ENCODE results near the gene SLC34A1. TPM values are rescaled to one million over a fixed set of nuclear protein-coding genes. Genes with fewer than 3 reads are reported as not detected.
A peak's percentile ranks its signal among the peaks of the same experiment; 100 is the strongest.

SLC34A1 gene
- total and polyA plus RNA-seq, 9 donors, result not detected

- DNase-seq, result no peak
- Histone ChIP-seq H3K9me3 (replicated peaks; ENCODE audit: control insufficient read depth, low read depth, low read length) (no peaks in the 10 kb centered on the region), H3K4me3 (ENCODE audit: low read length) (no peak overlapping the region), H3K27ac (ENCODE audit: low read length) (peak overlapping the region; percentile 20), H3K4me1 (ENCODE audit: control insufficient read depth, insufficient read depth, low read length) (peaks cover 61% of the 10 kb centered on the region), H3K36me3 (ENCODE audit: control insufficient read depth, insufficient read depth, low read length) (peaks cover 65% of the 10 kb centered on the region), H3K27me3 (ENCODE audit: control insufficient read depth, insufficient read depth, low read length) (no peaks in the 10 kb centered on the region)
- WGBS (ENCODE audit: insufficient coverage), result 87% methylated on average over 29 of the region's 29 CpGs
Observed at GRCh38 chr5:177431317-177432142, 47.3 kb downstream of the SLC34A1 start.

- no peaks in the 10 kb centered on the region for H3K9me3 ChIP-seq (replicated peaks; ENCODE audit: control insufficient read depth, low read depth, low read length)
- no peak for DNase-seq
- H3K4me3 ChIP-seq (ENCODE audit: low read length), result no peak overlapping the region
- H3K4me1 ChIP-seq (ENCODE audit: control insufficient read depth, insufficient read depth, low read length), result peaks cover 56% of the 10 kb centered on the region
- peaks cover 67% of the 10 kb centered on the region for H3K36me3 ChIP-seq (ENCODE audit: control insufficient read depth, insufficient read depth, low read length)
- 80% methylated on average over 18 of the region's 18 CpGs for WGBS (ENCODE audit: insufficient coverage)
- H3K27me3 ChIP-seq (ENCODE audit: control insufficient read depth, insufficient read depth, low read length), result no peaks in the 10 kb centered on the region
- H3K27ac ChIP-seq (ENCODE audit: low read length), result no peak overlapping the region
Observed at GRCh38 chr5:177432143-177432838, 48.1 kb downstream of the SLC34A1 start.

GRCh38 chr5:177432839-177433657 lies 48.8 kb downstream of the SLC34A1 start:
- H3K4me3 ChIP-seq (ENCODE audit: low read length), result no peak overlapping the region
- peaks cover 49% of the 10 kb centered on the region for H3K4me1 ChIP-seq (ENCODE audit: control insufficient read depth, insufficient read depth, low read length)
- no peak overlapping the region for H3K27ac ChIP-seq (ENCODE audit: low read length)
- WGBS (ENCODE audit: insufficient coverage), result 88% methylated on average over 15 of the region's 25 CpGs
- H3K27me3 ChIP-seq (ENCODE audit: control insufficient read depth, insufficient read depth, low read length), result no peaks in the 10 kb centered on the region
- no peak for DNase-seq
- no peaks in the 10 kb centered on the region for H3K9me3 ChIP-seq (replicated peaks; ENCODE audit: control insufficient read depth, low read depth, low read length)
- peaks cover 71% of the 10 kb centered on the region for H3K36me3 ChIP-seq (ENCODE audit: control insufficient read depth, insufficient read depth, low read length)

- H3K4me3 ChIP-seq (ENCODE audit: low read length), result no peak overlapping the region
- no peak for DNase-seq
- H3K9me3 ChIP-seq (replicated peaks; ENCODE audit: control insufficient read depth, low read depth, low read length), result no peaks in the 10 kb centered on the region
- peaks cover 75% of the 10 kb centered on the region for H3K36me3 ChIP-seq (ENCODE audit: control insufficient read depth, insufficient read depth, low read length)
- H3K27ac ChIP-seq (ENCODE audit: low read length), result no peak overlapping the region
- WGBS (ENCODE audit: insufficient coverage), result 94% methylated on average over 21 of the region's 29 CpGs
- peaks cover 43% of the 10 kb centered on the region for H3K4me1 ChIP-seq (ENCODE audit: control insufficient read depth, insufficient read depth, low read length)
- H3K27me3 ChIP-seq (ENCODE audit: control insufficient read depth, insufficient read depth, low read length), result no peaks in the 10 kb centered on the region
Observed at GRCh38 chr5:177433658-177434217, 49.5 kb downstream of the SLC34A1 start.

- no peak for DNase-seq
- Histone ChIP-seq H3K27ac (ENCODE audit: low read length) (no peak overlapping the region), H3K9me3 (replicated peaks; ENCODE audit: control insufficient read depth, low read depth, low read length) (no peaks in the 10 kb centered on the region), H3K4me1 (ENCODE audit: control insufficient read depth, insufficient read depth, low read length) (peaks cover 36% of the 10 kb centered on the region), H3K4me3 (ENCODE audit: low read length) (no peak overlapping the region), H3K36me3 (ENCODE audit: control insufficient read depth, insufficient read depth, low read length) (peaks cover 77% of the 10 kb centered on the region), H3K27me3 (ENCODE audit: control insufficient read depth, insufficient read depth, low read length) (no peaks in the 10 kb centered on the region)
- 95% methylated on average over 8 of the region's 8 CpGs for WGBS (ENCODE audit: insufficient coverage)
Observed at GRCh38 chr5:177434437-177434836, 50.2 kb downstream of the SLC34A1 start.

DNA sequence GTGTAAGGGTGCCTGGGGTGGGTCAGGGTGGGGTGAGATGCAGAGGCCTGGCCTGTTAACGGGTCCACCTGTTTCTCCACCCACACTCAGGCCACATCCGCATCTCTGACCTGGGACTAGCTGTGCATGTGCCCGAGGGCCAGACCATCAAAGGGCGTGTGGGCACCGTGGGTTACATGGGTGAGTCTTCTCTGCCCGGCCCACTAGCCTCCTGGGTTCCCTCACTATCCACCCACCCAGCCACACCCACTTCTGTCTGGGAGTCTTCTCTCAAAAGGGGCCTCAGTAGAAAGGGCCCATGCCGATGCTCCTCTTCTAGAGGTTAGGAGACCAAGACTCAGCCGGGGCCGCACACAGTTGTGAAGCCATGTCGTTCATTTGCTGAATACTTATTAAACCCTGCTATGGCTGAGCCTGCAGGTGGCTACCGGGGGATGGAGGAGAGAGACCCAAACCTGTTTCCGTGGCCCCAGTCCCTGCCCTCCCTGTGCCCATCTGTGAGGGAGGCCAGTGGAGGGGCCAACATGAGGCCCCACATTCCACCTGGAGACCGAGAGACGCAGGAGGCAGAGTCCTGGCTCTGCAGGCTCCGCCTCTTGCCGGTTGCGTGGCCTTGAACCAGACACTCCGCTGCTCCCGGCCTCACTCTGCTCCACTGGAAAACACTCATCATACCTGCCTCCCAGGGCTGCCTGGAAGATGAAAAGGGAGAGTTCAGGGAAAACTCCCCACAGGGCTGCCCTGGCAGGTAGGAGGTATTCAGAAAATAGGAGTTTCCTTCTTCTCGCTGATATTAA lies 50.9 kb downstream of the SLC34A1 start:
- Histone ChIP-seq H3K27me3 (ENCODE audit: control insufficient read depth, insufficient read depth, low read length) (no peaks in the 10 kb centered on the region), H3K4me1 (ENCODE audit: control insufficient read depth, insufficient read depth, low read length) (peaks cover 29% of the 10 kb centered on the region), H3K9me3 (replicated peaks; ENCODE audit: control insufficient read depth, low read depth, low read length) (no peaks in the 10 kb centered on the region), H3K36me3 (ENCODE audit: control insufficient read depth, insufficient read depth, low read length) (peaks cover 77% of the 10 kb centered on the region), H3K27ac (ENCODE audit: low read length) (no peak overlapping the region), H3K4me3 (ENCODE audit: low read length) (no peak overlapping the region)
- DNase-seq, result no peak
- WGBS (ENCODE audit: insufficient coverage), result 95% methylated on average over 9 of the region's 20 CpGs

GRCh38 chr5:177435847-177436536 lies 51.8 kb downstream of the SLC34A1 start:
- H3K36me3 ChIP-seq (ENCODE audit: control insufficient read depth, insufficient read depth, low read length), result peaks cover 76% of the 10 kb centered on the region
- WGBS (ENCODE audit: insufficient coverage), result 89% methylated on average over 29 of the region's 37 CpGs
- no peak for DNase-seq

DNA sequence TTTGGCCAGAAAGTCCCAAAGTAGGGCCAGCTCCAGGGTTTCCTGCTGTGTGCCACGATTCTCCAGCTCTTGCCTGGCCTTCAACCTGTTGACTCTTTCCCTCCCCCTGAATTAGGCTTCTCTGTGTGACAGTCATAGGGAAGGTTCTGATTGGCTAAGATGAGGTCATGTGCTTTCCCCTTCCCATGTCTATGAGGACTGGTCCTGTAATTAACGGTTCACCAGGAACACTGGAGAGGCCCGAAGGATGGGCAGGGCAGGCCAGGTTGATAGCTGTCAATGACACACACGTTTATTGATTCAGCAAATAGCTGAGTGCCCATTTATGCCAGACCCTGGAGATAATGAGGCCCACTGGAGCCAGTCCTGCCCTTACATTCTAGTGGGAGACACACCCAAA lies 53.4 kb downstream of the SLC34A1 start:
- 82% methylated on average over 4 of the region's 4 CpGs for WGBS (ENCODE audit: insufficient coverage)

More at GRCh38 chr5:177435847-177436536, 51.8 kb downstream of the SLC34A1 start:
- H3K9me3 ChIP-seq (replicated peaks; ENCODE audit: control insufficient read depth, low read depth, low read length), result no peaks in the 10 kb centered on the region
- no peaks in the 10 kb centered on the region for H3K27me3 ChIP-seq (ENCODE audit: control insufficient read depth, insufficient read depth, low read length)
- no peak overlapping the region for H3K27ac ChIP-seq (ENCODE audit: low read length)
- H3K4me1 ChIP-seq (ENCODE audit: control insufficient read depth, insufficient read depth, low read length), result peaks cover 23% of the 10 kb centered on the region
- H3K4me3 ChIP-seq (ENCODE audit: low read length), result no peak overlapping the region

GRCh38 chr5:177438468-177438867 lies 54.2 kb downstream of the SLC34A1 start:
- H3K27ac ChIP-seq (ENCODE audit: low read length), result no peak overlapping the region
- peaks cover 7% of the 10 kb centered on the region for H3K4me1 ChIP-seq (ENCODE audit: control insufficient read depth, insufficient read depth, low read length)
- no peaks in the 10 kb centered on the region for H3K27me3 ChIP-seq (ENCODE audit: control insufficient read depth, insufficient read depth, low read length)
- H3K9me3 ChIP-seq (replicated peaks; ENCODE audit: control insufficient read depth, low read depth, low read length), result no peaks in the 10 kb centered on the region
- H3K4me3 ChIP-seq (ENCODE audit: low read length), result no peak overlapping the region
- DNase-seq, result peak; percentile 3
- WGBS (ENCODE audit: insufficient coverage), result 85% methylated on average over 8 of the region's 10 CpGs
- H3K36me3 ChIP-seq (ENCODE audit: control insufficient read depth, insufficient read depth, low read length), result peaks cover 72% of the 10 kb centered on the region

More for the DNA sequence above, 53.4 kb downstream of the SLC34A1 start:
- peak; percentile 2 for DNase-seq
- H3K4me1 ChIP-seq (ENCODE audit: control insufficient read depth, insufficient read depth, low read length), result peaks cover 11% of the 10 kb centered on the region
- no peaks in the 10 kb centered on the region for H3K9me3 ChIP-seq (replicated peaks; ENCODE audit: control insufficient read depth, low read depth, low read length)
- no peak overlapping the region for H3K4me3 ChIP-seq (ENCODE audit: low read length)
- H3K36me3 ChIP-seq (ENCODE audit: control insufficient read depth, insufficient read depth, low read length), result peaks cover 74% of the 10 kb centered on the region
- no peaks in the 10 kb centered on the region for H3K27me3 ChIP-seq (ENCODE audit: control insufficient read depth, insufficient read depth, low read length)
- H3K27ac ChIP-seq (ENCODE audit: low read length), result no peak overlapping the region
